ENCODE data around the gene CBR1.

Gene CBR1

GRCh38 chr21:36120304-36120888 is 50.6 kb downstream of the CBR1 start:
- no peak for DNase-seq

Data from stimulated activated CD4-positive, alpha-beta T cell treated with anti-CD3 and anti-CD28 coated beads, Interleukin-12 subunit alpha, Interleukin-12 subunit beta, amount 100 ng/mL, for 4 hours (primary cell).